SW480 (cell line): ENCODE measurements around the gene RBFA.

Experiments used
- DNase-seq: peaks from one replicate; pipeline ENCODE4 v3.0.0-alpha.2; 2016; ENCODE audit warnings: low spot score

RBFA gene

GRCh38 chr18:80074697-80075096 is 40.5 kb downstream of the RBFA start:
- no peak for DNase-seq

- no peak for DNase-seq
These were observed 41.7 kb downstream of the RBFA start for GRCh38 chr18:80075940-80076339.

GRCh38 chr18:80076379-80076778 is 42.1 kb downstream of the RBFA start:
- no peak for DNase-seq

- DNase-seq, result no peak
These were observed 43.6 kb downstream of the RBFA start for GRCh38 chr18:80077873-80078272.
